Measurements from ENCODE around the gene DOK3.

The DOK3 gene

DNA sequence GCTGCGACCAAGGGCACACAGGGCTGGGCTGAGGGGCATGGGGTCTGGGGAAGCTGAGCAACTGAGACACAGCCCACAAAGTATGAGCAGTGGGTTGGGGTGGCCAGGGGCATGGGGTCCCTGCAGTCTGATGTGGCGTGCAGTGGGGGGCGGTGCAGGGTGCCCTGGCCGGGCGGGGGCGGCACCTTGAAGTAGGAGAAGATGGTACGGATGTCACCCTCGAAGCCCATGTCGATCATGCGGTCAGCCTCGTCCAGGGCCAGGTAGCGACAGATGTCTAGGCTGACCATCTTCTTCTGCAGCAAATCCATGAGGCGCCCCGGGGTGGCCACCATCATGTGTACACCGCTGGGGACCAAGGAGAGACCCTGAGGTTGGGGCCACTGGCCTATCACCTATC, 3.9 kb upstream of the DOK3 start:
- H3K27me3 ChIP-seq (ENCODE audit: insufficient read depth, low read length, poor library complexity, severe bottlenecking): no peaks in the 10 kb centered on the region
- H3K36me3 ChIP-seq (ENCODE audit: insufficient read depth, low read length): no peaks in the 10 kb centered on the region; the same call in 1 of the 2 replicates
- peaks cover 10% of the 10 kb centered on the region for H3K4me1 ChIP-seq (ENCODE audit: insufficient read depth, low read length, poor library complexity, severe bottlenecking)
- peaks cover 11% of the 10 kb centered on the region for H4K20me1 ChIP-seq (ENCODE audit: insufficient read depth, low read length, poor library complexity, severe bottlenecking)
- TF ChIP-seq CTCF (conservative IDR thresholded peaks at IDR 0.05; ENCODE audit: low read length): no peak
- no peak for TF ChIP-seq EZH2phosphoT487 (IDR thresholded peaks at IDR 0.05; ENCODE audit: borderline replicate concordance)
- H3F3A ChIP-seq (ENCODE audit: low read depth): no peaks in the 10 kb centered on the region
- H3K9me3 ChIP-seq (ENCODE audit: insufficient read depth, low read depth, low read length): no peaks in the 10 kb centered on the region
- peak overlapping the region; percentile 20 for H3K4me2 ChIP-seq (ENCODE audit: low read depth, low read length, poor library complexity, severe bottlenecking)
- no peak overlapping the region for H2AFZ ChIP-seq (ENCODE audit: low read length)
- H3K9me2 ChIP-seq (replicated peaks; ENCODE audit: low read depth, low read length): no peaks in the 10 kb centered on the region
- H3K9ac ChIP-seq (ENCODE audit: low read depth, low read length, poor library complexity, severe bottlenecking): no peak overlapping the region
- no peak overlapping the region for H3K4me3 ChIP-seq (ENCODE audit: low read length, poor library complexity, severe bottlenecking)
- peaks cover 41% of the 10 kb centered on the region; the same call in 1 of the 2 replicates for H3K79me2 ChIP-seq (ENCODE audit: insufficient read depth, low read length)

DNA sequence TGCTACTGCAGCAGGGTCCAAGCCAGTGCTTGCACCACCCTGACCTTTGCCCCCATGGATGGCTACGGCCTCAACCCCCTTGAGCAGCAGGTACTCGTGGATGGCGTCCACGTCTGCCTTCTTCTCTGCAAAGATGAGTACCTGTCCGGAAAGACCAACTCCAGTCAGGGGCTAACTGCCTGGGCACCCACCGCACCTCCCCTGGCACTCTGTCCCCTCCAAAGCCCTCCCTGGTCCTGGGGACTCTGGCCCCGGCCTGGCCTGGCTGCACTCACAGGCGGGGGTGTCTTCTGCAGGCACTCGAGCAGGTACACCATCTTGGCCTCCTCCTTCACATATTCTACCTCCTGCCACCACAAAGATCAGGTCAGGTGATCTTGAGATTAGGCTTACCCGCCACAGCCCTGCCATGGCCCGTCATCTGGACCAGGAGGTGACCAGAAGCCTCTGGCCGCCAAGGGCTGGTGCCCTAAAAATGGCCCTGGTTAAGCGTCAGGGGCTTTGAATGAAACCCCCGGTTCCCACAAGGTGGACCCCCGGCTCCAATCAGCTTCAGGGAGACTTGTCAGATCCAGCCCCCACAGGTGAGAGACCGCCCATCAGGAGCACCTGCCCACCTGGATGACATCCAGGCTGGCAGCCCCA, 3.2 kb upstream of the DOK3 start:
- H4K20me1 ChIP-seq (ENCODE audit: insufficient read depth, low read length, poor library complexity, severe bottlenecking): peaks cover 11% of the 10 kb centered on the region
- H3K4me1 ChIP-seq (ENCODE audit: insufficient read depth, low read length, poor library complexity, severe bottlenecking): peaks cover 13% of the 10 kb centered on the region
- H3K79me2 ChIP-seq (ENCODE audit: insufficient read depth, low read length): peaks cover 41% of the 10 kb centered on the region; the same call in 1 of the 2 replicates
- no peak overlapping the region for H3K4me2 ChIP-seq (ENCODE audit: low read depth, low read length, poor library complexity, severe bottlenecking)
- no peak overlapping the region for H2AFZ ChIP-seq (ENCODE audit: low read length)
- H3F3A ChIP-seq (ENCODE audit: low read depth): no peaks in the 10 kb centered on the region
- no peaks in the 10 kb centered on the region; the same call in 1 of the 2 replicates for H3K36me3 ChIP-seq (ENCODE audit: insufficient read depth, low read length)
- no peak overlapping the region for H3K4me3 ChIP-seq (ENCODE audit: low read length, poor library complexity, severe bottlenecking)
- no peaks in the 10 kb centered on the region for H3K27me3 ChIP-seq (ENCODE audit: insufficient read depth, low read length, poor library complexity, severe bottlenecking)
- no peaks in the 10 kb centered on the region for H3K9me3 ChIP-seq (ENCODE audit: insufficient read depth, low read depth, low read length)
- H3K9ac ChIP-seq (ENCODE audit: low read depth, low read length, poor library complexity, severe bottlenecking): no peak overlapping the region
- no peak for TF ChIP-seq CTCF (conservative IDR thresholded peaks at IDR 0.05; ENCODE audit: low read length)
- no peak for TF ChIP-seq EZH2phosphoT487 (IDR thresholded peaks at IDR 0.05; ENCODE audit: borderline replicate concordance)
- H3K9me2 ChIP-seq (replicated peaks; ENCODE audit: low read depth, low read length): no peaks in the 10 kb centered on the region

GRCh38 chr5:177511796-177512675, 2.4 kb upstream of the DOK3 start:
- H3K4me1 ChIP-seq (ENCODE audit: insufficient read depth, low read length, poor library complexity, severe bottlenecking): peaks cover 13% of the 10 kb centered on the region
- H3K9ac ChIP-seq (ENCODE audit: low read depth, low read length, poor library complexity, severe bottlenecking): no peak overlapping the region
- no peak overlapping the region for H3K4me2 ChIP-seq (ENCODE audit: low read depth, low read length, poor library complexity, severe bottlenecking)

More at GRCh38 chr5:177511796-177512675, 2.4 kb upstream of the DOK3 start:
- no peak overlapping the region for H3K4me3 ChIP-seq (ENCODE audit: low read length, poor library complexity, severe bottlenecking)
- H3K36me3 ChIP-seq (ENCODE audit: insufficient read depth, low read length): no peaks in the 10 kb centered on the region; the same call in 1 of the 2 replicates
- H3K27me3 ChIP-seq (ENCODE audit: insufficient read depth, low read length, poor library complexity, severe bottlenecking): no peaks in the 10 kb centered on the region
- TF ChIP-seq CTCF (conservative IDR thresholded peaks at IDR 0.05; ENCODE audit: low read length) (no peak), EZH2phosphoT487 (IDR thresholded peaks at IDR 0.05; ENCODE audit: borderline replicate concordance) (no peak)
- no peaks in the 10 kb centered on the region for H3K9me3 ChIP-seq (ENCODE audit: insufficient read depth, low read depth, low read length)
- H4K20me1 ChIP-seq (ENCODE audit: insufficient read depth, low read length, poor library complexity, severe bottlenecking): peaks cover 11% of the 10 kb centered on the region
- H3K9me2 ChIP-seq (replicated peaks; ENCODE audit: low read depth, low read length): no peaks in the 10 kb centered on the region
- H2AFZ ChIP-seq (ENCODE audit: low read length): no peak overlapping the region
- H3K79me2 ChIP-seq (ENCODE audit: insufficient read depth, low read length): peaks cover 41% of the 10 kb centered on the region; the same call in 1 of the 2 replicates
- H3F3A ChIP-seq (ENCODE audit: low read depth): no peaks in the 10 kb centered on the region
